Mesenchymal stem cell (in vitro differentiated cells and primary cell): ENCODE results near the gene PABPC3.

ENCODE experiments used
- DNase-seq: peaks from one replicate; pipeline ENCODE4 v3.0.0-alpha.2; 2013
- H2AFZ ChIP-seq: one replicate; pipeline ENCODE4 v1.6.1; 2013; ENCODE audit warnings: low read depth, mild to moderate bottlenecking, control low read depth, inconsistent platforms, low read length, moderate library complexity
- H2AK5ac ChIP-seq: 2 replicates; pipeline ENCODE4 v1.6.1; 2013; ENCODE audit warnings: low read length, moderate library complexity, mild to moderate bottlenecking, inconsistent platforms; ENCODE audit not compliant: severe bottlenecking
- H2BK120ac ChIP-seq: one replicate; pipeline ENCODE4 v1.6.1; 2013; ENCODE audit warnings: low read depth, mild to moderate bottlenecking, inconsistent platforms, low read length, moderate library complexity
- H2BK12ac ChIP-seq, 2 experiments: one replicate each; pipeline ENCODE4 v1.6.1; 2013; ENCODE audit warnings: inconsistent platforms in 2 of 2, low read length in 2 of 2, mild to moderate bottlenecking in 2 of 2, moderate library complexity in 2 of 2, control low read depth in 1 of 2
- H2BK15ac ChIP-seq: one replicate; pipeline ENCODE4 v1.6.1; 2013; ENCODE audit warnings: mild to moderate bottlenecking, low read depth, inconsistent platforms; ENCODE audit not compliant: poor library complexity, severe bottlenecking
- H2BK5ac ChIP-seq: 2 replicates; pipeline ENCODE4 v1.6.1; 2013; ENCODE audit warnings: low read depth, mild to moderate bottlenecking, low read length, control low read depth, inconsistent platforms; ENCODE audit not compliant: poor library complexity, severe bottlenecking
- H3K14ac ChIP-seq, 2 experiments: one replicate each; pipeline ENCODE4 v1.6.1; 2013; ENCODE audit warnings: inconsistent platforms in 2 of 2, low read length in 2 of 2, control low read depth in 1 of 2, mild to moderate bottlenecking in 1 of 2, moderate library complexity in 1 of 2
- H3K18ac ChIP-seq, 2 experiments: one replicate each; pipeline ENCODE4 v1.6.1; 2013; ENCODE audit warnings: inconsistent platforms in 2 of 2, low read length in 2 of 2, control low read depth in 1 of 2, low read depth in 1 of 2, mild to moderate bottlenecking in 1 of 2
- H3K23ac ChIP-seq, 2 experiments: one replicate each; pipeline ENCODE4 v1.6.1; 2013; ENCODE audit warnings: inconsistent platforms in 2 of 2, low read length in 2 of 2, mild to moderate bottlenecking in 2 of 2, moderate library complexity in 2 of 2, control low read depth in 1 of 2
- H3K27ac ChIP-seq: 2 replicates; pipeline ENCODE4 v1.5.1; 2013; ENCODE audit warnings: mild to moderate bottlenecking, moderate library complexity, low read length, control low read depth, inconsistent platforms; ENCODE audit not compliant: poor library complexity, severe bottlenecking
- H3K27me3 ChIP-seq, 2 experiments: 2 replicates each; pipeline versions ENCODE4 v1.6.1 to v1.7.0; 2013; ENCODE audit warnings: low read length in 2 of 2, mild to moderate bottlenecking in 2 of 2, moderate library complexity in 2 of 2, control low read depth in 1 of 2, inconsistent platforms in 1 of 2; ENCODE audit not compliant: control insufficient read depth in 1 of 2, insufficient read depth in 1 of 2
- H3K36me3 ChIP-seq, 2 experiments: 2 replicates each; pipeline versions ENCODE4 v1.6.1 to v1.7.0; 2013; ENCODE audit warnings: low read length in 2 of 2, control low read depth in 1 of 2, inconsistent platforms in 1 of 2, low read depth in 1 of 2, mild to moderate bottlenecking in 1 of 2; ENCODE audit not compliant: insufficient read depth in 2 of 2, control insufficient read depth in 1 of 2
- H3K4ac ChIP-seq, 2 experiments: one replicate each; pipeline ENCODE4 v1.6.1; 2013; ENCODE audit warnings: inconsistent platforms in 2 of 2, low read length in 2 of 2, mild to moderate bottlenecking in 2 of 2, moderate library complexity in 2 of 2, control low read depth in 1 of 2, low read depth in 1 of 2
- H3K4me1 ChIP-seq: 2 replicates; pipeline ENCODE4 v1.6.1; 2013; ENCODE audit warnings: low read depth, low read length, control low read depth; ENCODE audit not compliant: control insufficient read depth, insufficient read depth
- H3K4me2 ChIP-seq: 2 replicates; pipeline ENCODE4 v1.6.1; 2013; ENCODE audit warnings: low read length, mild to moderate bottlenecking, inconsistent platforms; ENCODE audit not compliant: poor library complexity, severe bottlenecking
- H3K4me3 ChIP-seq, 2 experiments: 2 replicates each; pipeline versions ENCODE4 v1.5.1 to v1.7.0; 2013; ENCODE audit warnings: low read length in 2 of 2, mild to moderate bottlenecking in 2 of 2, control low read depth in 1 of 2, low read depth in 1 of 2; ENCODE audit not compliant: insufficient read depth in 1 of 2
- H3K79me1 ChIP-seq: replicated peaks from 2 replicates; pipeline ENCODE4 v1.6.1; 2013; ENCODE audit warnings: mild to moderate bottlenecking, control low read depth, low read length, inconsistent platforms; ENCODE audit not compliant: poor library complexity, severe bottlenecking
- H3K9ac ChIP-seq: 2 replicates; pipeline ENCODE4 v1.7.0; 2013; ENCODE audit warnings: mild to moderate bottlenecking, low read length, moderate library complexity
- H3K9me3 ChIP-seq: 2 replicates; pipeline ENCODE4 v1.7.0; 2013; ENCODE audit warnings: mild to moderate bottlenecking, low read length; ENCODE audit not compliant: control insufficient read depth
- H4K8ac ChIP-seq: one replicate; pipeline ENCODE4 v1.6.1; 2013; ENCODE audit warnings: inconsistent platforms, mild to moderate bottlenecking, low read length, moderate library complexity
- H4K91ac ChIP-seq: one replicate; pipeline ENCODE4 v1.6.1; 2013; ENCODE audit warnings: mild to moderate bottlenecking, low read length, inconsistent platforms
- WGBS: methylation state at CpG from one replicate; pipeline ENCODE4 v1.1.7; 2013; ENCODE audit warnings: mixed read lengths; 5-methylcytosine and 5-hydroxymethylcytosine counted together

The PABPC3 gene

GRCh38 chr13:25065974-25066770 is 29.8 kb upstream of the PABPC3 start:
- no peak overlapping the region for H2AFZ ChIP-seq
- no peak overlapping the region for H4K91ac ChIP-seq
- H3K27me3 ChIP-seq = peaks cover 33 to 49% of the 10 kb centered on the region in 2 experiments
- no peaks in the 10 kb centered on the region for H3K36me3 ChIP-seq
- no peak overlapping the region for H3K4me3 ChIP-seq
- H3K4me1 ChIP-seq = peaks cover 1% of the 10 kb centered on the region
- H3K18ac ChIP-seq = no peak overlapping the region
- H3K9ac ChIP-seq = no peak overlapping the region
- H2BK12ac ChIP-seq = no peak overlapping the region
- H3K27ac ChIP-seq = no peak overlapping the region
- H3K23ac ChIP-seq = no peak overlapping the region
- no peak overlapping the region for H3K4me2 ChIP-seq
- H2AK5ac ChIP-seq = no peak overlapping the region
- H3K9me3 ChIP-seq = no peaks in the 10 kb centered on the region
- no peak overlapping the region for H2BK15ac ChIP-seq
- DNase-seq = no peak
- no peak overlapping the region for H4K8ac ChIP-seq
- no peak overlapping the region for H2BK120ac ChIP-seq
- H3K4ac ChIP-seq = no peak overlapping the region
- no peak overlapping the region for H2BK5ac ChIP-seq
- 84% methylated on average over 7 of the region's 8 CpGs for WGBS
- H3K79me1 ChIP-seq = no peaks in the 10 kb centered on the region
- no peak overlapping the region for H3K14ac ChIP-seq

- no peak for DNase-seq
- Histone ChIP-seq H4K91ac (no peak overlapping the region), H3K36me3 (no peaks in the 10 kb centered on the region), H3K23ac (no peak overlapping the region), H3K9me3 (no peaks in the 10 kb centered on the region), H3K4ac (no peak overlapping the region), H2BK120ac (no peak overlapping the region), H3K18ac (no peak overlapping the region), H2AFZ (no peak overlapping the region), H2BK15ac (no peak overlapping the region), H3K4me2 (no peak overlapping the region), H3K14ac (no peak overlapping the region), H3K27me3 (peaks cover 33 to 49% of the 10 kb centered on the region in 2 experiments), H3K79me1 (no peaks in the 10 kb centered on the region), H2AK5ac (no peak overlapping the region), H3K9ac (no peak overlapping the region), H2BK12ac (no peak overlapping the region), H3K4me1 (peaks cover 1% of the 10 kb centered on the region), H3K4me3 (no peak overlapping the region), H4K8ac (no peak overlapping the region), H2BK5ac (no peak overlapping the region), H3K27ac (no peak overlapping the region)
- WGBS = 83% methylated on average over 3 of the region's 3 CpGs
Measured at GRCh38 chr13:25067064-25067463, 28.9 kb upstream of the PABPC3 start.

GRCh38 chr13:25068810-25069209 is 27.1 kb upstream of the PABPC3 start:
- H3K4me1 ChIP-seq = peaks cover 1% of the 10 kb centered on the region
- no peak for DNase-seq
- 90% methylated on average over 26 of the region's 26 CpGs for WGBS

GRCh38 chr13:25069236-25069635 is 26.7 kb upstream of the PABPC3 start:
- 92% methylated on average over 21 of the region's 21 CpGs for WGBS
- Histone ChIP-seq H3K4me1 (peaks cover 1% of the 10 kb centered on the region), H4K91ac (no peak overlapping the region)

More at GRCh38 chr13:25068810-25069209, 27.1 kb upstream of the PABPC3 start:
- Histone ChIP-seq H3K9me3 (no peaks in the 10 kb centered on the region), H4K8ac (no peak overlapping the region), H2AK5ac (no peak overlapping the region), H3K27ac (no peak overlapping the region), H3K18ac (no peak overlapping the region), H2BK120ac (no peak overlapping the region), H2BK15ac (no peak overlapping the region), H3K14ac (no peak overlapping the region), H3K36me3 (no peaks in the 10 kb centered on the region), H2BK12ac (no peak overlapping the region), H3K23ac (no peak overlapping the region), H3K79me1 (no peaks in the 10 kb centered on the region), H2BK5ac (no peak overlapping the region), H3K9ac (no peak overlapping the region), H3K4ac (no peak overlapping the region), H3K27me3 (peaks cover 30 to 38% of the 10 kb centered on the region in 2 experiments), H2AFZ (no peak overlapping the region), H3K4me2 (no peak overlapping the region), H4K91ac (no peak overlapping the region), H3K4me3 (no peak overlapping the region)

More at GRCh38 chr13:25069236-25069635, 26.7 kb upstream of the PABPC3 start:
- H3K27ac ChIP-seq = no peak overlapping the region
- H2BK15ac ChIP-seq = no peak overlapping the region
- no peak overlapping the region for H2AK5ac ChIP-seq
- no peak for DNase-seq
- no peak overlapping the region for H3K4ac ChIP-seq
- no peak overlapping the region for H3K4me2 ChIP-seq
- no peak overlapping the region for H2BK120ac ChIP-seq
- H3K27me3 ChIP-seq = peaks cover 28 to 36% of the 10 kb centered on the region in 2 experiments
- H4K8ac ChIP-seq = no peak overlapping the region
- no peak overlapping the region for H3K9ac ChIP-seq
- H3K36me3 ChIP-seq = no peaks in the 10 kb centered on the region
- H3K4me3 ChIP-seq = no peak overlapping the region
- no peaks in the 10 kb centered on the region for H3K9me3 ChIP-seq
- H2BK12ac ChIP-seq = no peak overlapping the region
- no peak overlapping the region for H2BK5ac ChIP-seq
- no peak overlapping the region for H3K14ac ChIP-seq
- H3K23ac ChIP-seq = no peak overlapping the region
- H3K18ac ChIP-seq = no peak overlapping the region
- no peaks in the 10 kb centered on the region for H3K79me1 ChIP-seq
- H2AFZ ChIP-seq = no peak overlapping the region
